Non-pigmented ciliary epithelial cell (primary cell): Measurements from ENCODE around the gene ATP5F1B.
"Not testable (repeated sequence)": the region's sequence is repeated elsewhere in the genome, so short reads cannot be mapped to it uniquely, and the experiment has no call there.

Experiments used
- DNase-seq: peaks from one replicate; pipeline ENCODE4 v3.0.0-alpha.2; 2010; ENCODE audit warnings: low read depth

Gene ATP5F1B

GRCh38 chr12:56648023-56648422, 2.2 kb upstream of the ATP5F1B start:
- DNase-seq, result not testable (repeated sequence)

- no peak for DNase-seq
Measured at GRCh38 chr12:56645201-56645716, 525 bp downstream of the ATP5F1B start.

GRCh38 chr12:56644654-56645053, 1.1 kb downstream of the ATP5F1B start:
- no peak for DNase-seq

GRCh38 chr12:56641219-56641618, 4.6 kb downstream of the ATP5F1B start:
- DNase-seq, result no peak

DNA sequence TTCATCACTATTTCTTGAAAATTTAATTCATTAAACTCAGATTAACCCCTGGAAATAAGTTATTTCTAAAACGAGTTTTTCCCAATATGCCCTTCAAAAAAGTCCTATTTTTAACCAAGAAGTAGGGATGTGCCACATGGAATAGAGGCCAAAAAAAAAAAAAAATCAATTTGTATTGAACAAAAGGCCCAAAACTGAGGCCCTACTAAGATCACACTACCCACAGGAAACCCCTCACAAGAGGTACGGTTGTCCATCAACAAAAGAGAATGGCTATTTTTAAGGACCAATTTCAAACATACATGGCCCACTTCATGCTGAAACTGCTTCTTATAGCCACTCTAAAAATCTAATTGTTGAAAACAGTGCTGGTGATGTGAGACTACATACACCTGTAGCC, 8.2 kb downstream of the ATP5F1B start:
- DNase-seq, result no peak

- peak; percentile 97 for DNase-seq
Measured at GRCh38 chr12:56636675-56637540, 8.9 kb downstream of the ATP5F1B start.

GRCh38 chr12:56635806-56636674, 9.7 kb downstream of the ATP5F1B start:
- peak; percentile 69 for DNase-seq

DNA sequence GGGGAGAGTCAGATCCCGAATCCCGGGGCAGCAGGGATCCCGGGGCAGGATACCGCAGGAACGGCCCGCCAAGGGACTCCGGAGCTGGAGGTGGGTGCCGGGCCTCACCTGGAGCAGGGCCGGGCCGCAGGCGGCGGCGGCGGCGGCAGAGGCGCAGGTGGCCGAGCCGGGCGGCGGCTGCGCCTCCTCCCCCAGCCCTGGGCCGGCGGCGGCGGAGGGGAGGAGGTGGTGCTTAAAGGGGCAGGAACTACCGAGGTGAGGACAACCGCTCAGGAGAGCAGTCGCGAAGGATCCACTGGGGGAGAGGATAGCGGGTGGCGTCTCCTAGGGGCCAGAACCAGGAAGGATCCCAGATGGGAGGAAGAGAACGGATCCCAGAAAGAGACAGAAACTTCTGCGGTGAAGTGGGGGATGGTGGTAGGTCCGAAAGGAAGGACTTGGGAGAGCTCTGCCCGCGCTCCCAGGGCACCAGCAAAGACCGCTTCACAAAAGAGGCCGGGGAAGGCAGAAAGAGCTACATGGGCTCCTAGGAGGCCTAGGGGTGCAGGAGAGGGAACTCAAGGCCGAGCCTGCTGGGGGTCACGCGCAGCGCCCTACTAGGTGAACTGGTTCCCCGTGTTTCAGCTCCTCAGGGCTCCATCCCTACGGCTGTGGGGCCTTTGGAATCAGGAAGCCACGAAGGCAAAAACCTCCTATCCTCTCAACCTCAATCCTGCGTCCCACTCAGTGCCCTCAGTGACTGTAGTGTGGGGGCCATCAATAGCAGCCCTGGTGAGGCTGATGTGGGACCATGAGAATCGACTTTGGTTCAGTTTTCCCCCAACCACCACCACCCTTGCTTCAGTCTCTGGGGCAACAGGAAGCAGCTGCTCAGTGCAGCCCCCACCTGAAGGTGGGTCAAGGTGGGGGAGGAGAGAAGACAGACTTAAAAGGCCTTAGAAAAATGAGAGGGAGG, 10.7 kb downstream of the ATP5F1B start:
- DNase-seq, result no peak

DNA sequence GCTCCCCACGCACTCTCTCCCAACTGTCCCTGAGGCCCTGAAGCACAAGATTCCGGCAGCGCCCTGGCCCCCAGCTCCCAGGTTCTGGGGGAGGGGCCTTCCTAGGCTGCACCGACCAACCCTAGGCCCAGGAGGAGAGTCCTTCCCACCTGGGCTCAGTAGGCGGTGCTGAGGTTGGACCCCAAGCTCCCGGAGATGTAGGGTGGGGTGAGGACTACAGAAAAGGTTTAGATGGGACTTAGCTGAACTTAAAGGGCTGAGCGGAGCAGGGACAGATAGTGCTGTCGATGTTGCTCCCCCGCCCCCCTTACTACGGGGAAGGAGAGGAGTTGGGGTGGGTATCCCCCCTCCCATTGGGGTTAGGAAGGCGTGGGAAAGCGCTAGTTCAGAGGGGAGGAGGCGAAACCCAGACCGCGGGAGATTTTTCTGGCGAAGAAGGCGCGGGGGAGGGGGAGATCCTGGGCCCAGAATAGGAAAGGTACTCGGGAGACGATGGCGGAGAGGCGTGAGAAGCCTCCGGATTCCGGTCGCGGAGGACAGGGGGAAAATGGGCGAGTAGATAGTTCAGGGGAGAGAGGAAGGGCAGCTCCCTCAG, 11.4 kb downstream of the ATP5F1B start:
- no peak for DNase-seq

DNA sequence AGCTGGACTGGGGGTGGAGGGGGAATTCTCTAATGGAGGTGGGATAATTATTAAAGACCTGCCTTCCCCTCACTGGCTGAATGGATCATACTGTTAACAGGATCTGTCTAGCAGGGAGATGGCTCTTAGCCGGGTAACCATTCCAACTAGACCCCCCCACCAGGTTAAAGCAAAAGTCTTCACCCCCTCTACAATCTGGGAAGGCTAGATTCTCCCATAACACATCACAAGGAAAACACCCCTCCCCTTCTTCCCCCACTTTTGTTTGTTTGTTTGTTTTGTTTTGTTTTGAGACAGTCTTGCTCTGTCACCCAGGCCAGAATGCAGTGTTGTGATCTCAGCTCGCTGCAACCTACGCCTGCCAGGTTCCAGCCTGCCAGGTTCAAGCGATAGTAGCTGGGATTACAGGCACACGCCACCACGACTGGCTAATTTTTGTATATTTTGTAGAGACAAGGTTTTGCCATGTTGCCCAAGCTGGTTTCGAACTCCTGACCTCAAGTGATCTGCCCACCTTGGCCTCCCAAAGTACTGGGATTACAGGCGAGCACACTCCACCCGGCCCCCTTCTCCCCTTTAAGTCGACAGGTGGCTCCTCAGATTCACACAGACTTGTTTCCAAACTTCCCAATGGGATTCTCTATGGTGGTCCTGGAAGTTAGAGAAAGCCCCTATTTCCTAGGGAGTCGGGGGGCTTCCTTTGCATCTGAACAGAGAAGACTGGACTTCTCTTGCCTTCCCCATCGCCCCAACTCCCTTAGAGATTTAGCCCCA, 12.1 kb downstream of the ATP5F1B start:
- DNase-seq, result no peak

DNA sequence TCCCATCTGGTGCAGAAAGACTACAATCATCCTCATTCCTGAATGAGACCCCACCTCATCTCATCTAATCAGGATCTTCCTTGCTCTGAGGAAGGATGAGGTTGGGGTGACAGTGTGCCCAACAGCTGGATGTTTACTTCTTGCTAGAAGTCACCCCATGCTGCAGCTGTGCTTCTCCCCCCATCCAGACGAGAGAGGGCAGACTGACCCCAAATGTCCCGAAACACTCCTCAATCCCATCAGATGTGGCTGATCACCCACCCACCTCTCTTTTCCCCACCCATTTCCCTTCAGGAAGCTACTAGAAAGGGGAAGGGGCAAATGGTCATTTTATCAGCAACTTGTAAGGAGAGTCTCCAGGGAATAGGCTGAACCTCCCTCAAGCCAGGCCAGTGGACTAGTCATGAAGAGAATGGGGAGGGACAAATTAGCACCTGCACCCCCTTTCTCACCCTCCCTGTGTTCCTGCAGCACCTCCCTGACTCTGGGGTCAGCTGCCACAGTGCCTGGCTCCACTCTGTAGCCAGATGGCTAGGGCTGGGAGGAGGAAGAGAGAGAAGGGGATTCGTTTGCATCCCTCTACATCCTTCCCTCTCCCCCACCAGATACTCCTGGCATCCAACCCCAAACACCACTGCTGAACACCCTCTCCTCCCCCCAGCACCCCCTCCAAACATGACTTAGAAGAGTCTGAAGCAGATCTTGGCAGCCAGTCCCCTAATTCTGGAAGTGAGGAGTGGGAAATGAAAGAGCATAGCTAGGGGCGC, 12.9 kb downstream of the ATP5F1B start:
- DNase-seq, result no peak

DNA sequence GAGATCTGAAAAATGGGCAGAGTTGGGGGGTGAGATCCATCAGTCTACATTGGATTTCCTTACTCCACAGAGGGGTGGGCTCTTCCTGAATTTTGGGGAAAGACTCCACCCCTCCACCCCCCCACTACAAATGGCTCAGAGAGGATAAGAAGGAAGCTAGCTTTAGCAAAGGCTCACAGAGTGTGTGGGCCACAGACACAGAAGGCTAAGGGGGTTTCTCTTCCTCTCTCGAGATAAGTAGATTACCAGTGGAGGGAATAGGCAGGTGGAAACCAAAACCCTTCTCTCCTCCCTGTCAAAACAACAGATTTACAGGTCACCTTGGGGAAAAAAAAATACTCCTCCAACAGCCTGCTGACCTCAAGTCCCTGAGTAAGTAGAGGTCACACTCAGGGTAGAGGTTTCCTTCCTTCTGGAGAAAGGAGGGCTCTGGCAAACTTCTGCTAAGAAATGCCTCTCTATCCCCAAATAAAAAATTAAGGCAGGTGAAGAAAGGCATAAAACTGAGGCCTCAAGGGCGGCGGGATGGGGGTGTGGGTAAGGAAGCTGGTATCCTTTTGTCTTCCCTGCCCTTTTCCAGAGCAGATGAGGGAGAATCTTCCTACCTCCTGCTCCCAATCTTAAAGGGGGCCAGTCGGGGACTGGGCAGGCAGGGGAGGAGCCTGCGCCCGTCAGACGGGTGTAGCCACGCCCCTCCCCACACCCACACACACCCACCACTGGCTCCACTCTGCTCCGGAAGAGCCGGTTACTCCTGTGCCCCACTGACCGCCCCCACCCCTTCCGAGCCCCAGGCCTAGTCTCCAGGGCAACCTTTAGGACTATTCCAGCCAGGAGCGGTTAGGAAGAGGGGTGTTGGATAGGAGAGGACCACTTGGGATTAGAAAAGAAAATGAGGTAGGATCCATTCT, 13.7 kb downstream of the ATP5F1B start:
- no peak for DNase-seq

GRCh38 chr12:56630180-56630632, 15.6 kb downstream of the ATP5F1B start, which contains the start of gene BAZ2A:
TSS of gene BAZ2A (minus strand) at chr12:56630326. CDS start at chr12:56617530, 12,796 bp downstream.
- DNase-seq, result no peak

- no peak for DNase-seq
Measured at GRCh38 chr12:56629459-56630179, 16.2 kb downstream of the ATP5F1B start.

DNA sequence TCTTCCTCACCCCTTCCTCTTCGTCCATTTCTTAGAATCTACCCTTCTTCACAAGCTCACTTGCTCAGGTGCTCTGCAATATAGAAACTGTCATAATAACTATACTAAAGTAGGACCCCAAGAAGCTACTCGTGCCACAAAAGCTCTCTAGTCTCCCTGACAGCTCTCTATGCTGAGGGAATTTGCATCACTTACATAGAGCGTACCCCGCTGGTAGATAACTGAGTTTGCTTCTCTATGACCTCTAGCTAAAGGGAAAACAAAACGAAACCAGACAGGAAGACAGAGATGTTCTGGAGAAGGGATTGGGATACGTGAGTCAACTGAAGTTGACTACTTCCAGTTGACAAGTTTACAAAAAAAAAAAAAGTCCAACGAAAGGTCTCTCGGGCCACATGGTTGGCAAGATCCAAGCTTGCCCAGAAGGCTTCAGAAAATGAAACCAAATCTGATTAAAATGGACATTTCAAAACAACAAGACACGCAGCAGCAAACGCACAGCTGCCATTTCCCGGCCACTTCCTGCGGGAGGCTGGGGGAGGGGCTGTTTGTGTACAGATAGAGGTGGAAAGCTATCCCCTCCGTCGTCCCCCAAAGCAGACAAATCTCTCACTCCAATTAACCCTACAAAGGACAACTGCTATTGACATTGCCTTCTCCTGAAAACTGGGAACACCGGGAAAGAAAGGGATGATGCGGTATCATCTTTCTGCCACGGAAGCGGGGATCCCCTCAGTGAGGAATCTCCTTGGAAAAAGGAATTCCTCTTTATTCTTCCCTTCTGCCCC, 16.9 kb downstream of the ATP5F1B start:
- DNase-seq, result no peak

- no peak for DNase-seq
Measured at GRCh38 chr12:56626701-56627100, 19.1 kb downstream of the ATP5F1B start.

DNA sequence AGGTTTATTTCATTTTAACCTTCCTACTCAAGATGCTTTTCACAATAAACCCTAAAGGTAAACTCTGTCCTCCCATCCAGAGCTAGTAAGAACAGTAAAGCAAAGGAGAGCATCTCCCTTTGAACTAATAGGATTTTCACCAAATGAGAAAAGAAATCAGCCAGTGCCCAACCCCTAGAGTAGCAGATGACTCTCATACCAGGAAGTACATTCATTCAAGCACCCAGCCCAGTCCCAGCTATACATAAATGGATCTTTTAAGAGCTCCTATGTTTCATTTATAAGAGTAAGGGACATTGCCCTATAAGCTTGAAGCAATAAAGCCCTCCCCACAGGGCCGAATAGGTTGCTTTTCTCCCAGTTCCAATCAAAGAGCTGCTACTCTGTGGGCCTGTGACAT, 23.2 kb downstream of the ATP5F1B start:
- DNase-seq, result no peak
